Measurements from ENCODE around the gene CAMK4. TPM values are rescaled to one million over a fixed set of nuclear protein-coding genes. Genes with fewer than 3 reads are reported as not detected.
A peak's percentile ranks its signal among the peaks of the same experiment; 100 is the strongest.
"Not testable (repeated sequence)": the region's sequence is repeated elsewhere in the genome, so short reads cannot be mapped to it uniquely, and the experiment has no call there.

The CAMK4 gene
- total RNA-seq, 1 donor from 2014 or later, result under 0.01 TPM

DNA sequence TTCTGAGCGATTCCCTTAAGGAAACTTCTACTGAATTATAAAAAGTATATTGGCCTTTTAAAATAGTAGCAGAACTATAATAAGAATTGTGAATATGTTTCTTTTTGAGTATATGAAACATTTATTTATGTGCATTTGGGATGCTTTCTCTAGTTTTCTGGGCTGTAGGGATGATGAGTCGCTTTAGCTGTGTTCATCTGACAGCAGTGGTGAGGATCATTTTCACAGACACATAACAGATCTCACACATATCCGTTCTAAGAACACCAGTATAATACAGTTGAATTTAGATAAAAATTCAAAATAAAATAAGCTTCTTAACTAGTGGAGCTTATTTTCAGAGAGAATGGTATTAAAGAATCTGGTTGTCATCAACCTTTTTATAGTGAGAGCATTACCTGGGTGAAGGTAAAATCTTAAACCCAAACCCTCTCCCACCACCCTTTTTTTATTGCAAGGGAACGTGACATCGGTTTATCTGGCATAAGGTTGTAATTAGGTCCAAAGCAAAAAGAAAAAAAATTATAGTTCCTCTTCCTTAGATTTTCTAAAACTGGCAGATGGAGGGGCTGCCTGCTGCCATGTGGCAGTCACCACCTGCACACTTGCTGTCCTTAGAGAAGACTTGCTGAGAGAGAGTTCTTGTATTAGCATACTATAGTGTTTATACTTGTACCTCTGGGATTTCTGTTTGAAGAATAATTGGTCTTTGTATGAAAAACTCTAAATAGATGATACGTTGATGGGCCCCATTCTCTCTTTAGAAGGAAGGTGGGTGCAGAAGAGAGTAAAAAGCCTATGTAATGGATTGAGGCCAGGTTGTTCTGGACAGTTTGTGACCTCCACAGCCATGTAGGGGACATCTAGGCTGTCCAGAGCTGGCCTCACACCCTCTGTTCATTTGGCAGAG lies 86.8 kb downstream of the CAMK4 start:
- DNase-seq (ENCODE audit: low read depth in 2 of 2), result no peak

DNA sequence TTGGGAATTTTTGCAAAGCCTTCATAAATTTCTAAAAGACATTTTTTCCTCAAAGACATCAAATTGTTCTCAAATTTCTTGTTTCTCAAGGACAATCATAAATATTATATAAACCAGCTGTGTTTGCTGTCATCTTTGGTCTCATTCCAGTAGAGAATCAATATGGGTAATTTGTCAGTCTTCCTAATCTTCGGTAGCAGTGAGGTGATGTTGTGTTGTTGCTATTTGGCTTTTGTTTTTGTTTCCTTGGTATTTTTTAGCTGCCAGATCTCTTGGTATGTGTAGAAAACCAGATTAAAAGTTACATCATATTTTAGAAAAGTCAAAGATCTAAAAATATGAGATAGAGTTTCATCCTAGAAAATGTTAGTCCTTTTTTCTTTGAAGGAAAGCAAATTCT lies 87.5 kb downstream of the CAMK4 start:
- no peak for DNase-seq (ENCODE audit: low read depth in 2 of 2)

DNA sequence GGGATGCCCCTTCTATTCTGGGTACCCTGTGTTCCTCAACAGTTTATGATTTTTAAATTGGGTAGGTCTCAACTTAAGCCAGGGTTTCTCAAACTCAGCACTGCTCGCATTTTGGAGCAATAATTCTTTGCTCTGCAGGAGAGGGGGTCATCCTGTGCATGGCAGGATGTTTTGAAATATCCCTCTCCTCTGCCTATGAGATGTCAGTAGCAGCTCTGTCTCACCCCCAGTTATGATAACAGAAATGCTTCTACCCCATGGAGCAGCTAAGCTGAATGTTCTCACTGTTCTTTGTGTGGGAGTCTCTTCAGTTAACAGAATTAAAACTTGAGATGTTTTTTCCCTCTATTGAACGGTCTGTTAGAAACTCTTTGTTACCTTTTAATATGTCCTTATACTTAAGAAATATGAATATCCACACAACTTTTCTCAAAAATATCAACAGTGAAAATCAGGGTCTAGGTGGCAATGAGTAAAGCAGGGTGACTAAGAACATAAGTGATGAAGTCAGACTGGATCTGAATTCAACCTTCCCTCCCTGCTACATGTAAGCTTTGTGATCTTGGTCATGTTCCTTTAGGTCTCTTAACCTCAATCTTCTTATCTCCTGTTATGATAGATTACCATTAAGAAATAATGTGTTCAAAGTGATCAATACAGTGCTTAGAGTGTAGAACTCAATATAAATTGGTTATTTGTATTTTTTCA lies 89.0 kb downstream of the CAMK4 start:
- no peak for DNase-seq (ENCODE audit: low read depth in 2 of 2)

DNA sequence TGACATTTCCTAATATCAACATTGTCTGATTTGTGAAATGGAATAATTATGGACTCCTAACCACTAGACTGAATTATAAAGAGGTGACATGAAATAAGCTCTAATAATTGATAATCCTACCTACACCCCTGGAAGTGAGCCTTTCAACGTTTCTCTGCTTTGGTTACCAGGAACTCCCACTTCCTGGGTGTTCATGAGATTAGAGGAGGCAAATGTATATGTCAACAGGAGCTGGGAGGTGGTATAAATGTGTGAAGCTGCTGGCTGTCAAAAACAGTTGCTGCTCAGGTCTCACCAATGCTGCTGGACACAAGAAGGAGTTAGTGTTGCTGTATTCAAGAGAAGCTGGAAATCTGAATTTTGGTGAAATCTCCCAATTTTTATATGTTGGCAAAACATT lies 96.8 kb downstream of the CAMK4 start:
- DNase-seq (ENCODE audit: low read depth in 2 of 2), result no peak

DNA sequence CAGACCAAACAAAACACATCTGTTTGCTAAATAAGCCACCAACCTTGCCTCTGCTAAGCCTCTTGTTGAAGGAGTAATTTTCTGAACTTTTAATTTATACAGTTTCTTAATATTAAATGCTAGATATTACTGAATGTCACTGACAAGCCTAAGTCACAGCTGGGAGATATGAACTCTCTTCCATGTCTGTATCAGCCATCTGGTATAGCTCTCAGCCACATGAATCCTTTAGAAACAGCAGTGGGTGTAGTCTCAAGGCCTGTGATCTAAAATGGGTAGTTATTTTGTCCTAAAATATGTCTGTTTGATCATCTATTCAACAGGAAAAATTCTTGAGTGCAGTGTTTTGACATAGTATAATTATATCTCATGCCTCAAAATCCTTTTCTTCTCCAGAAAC lies 97.2 kb downstream of the CAMK4 start:
- no peak for DNase-seq (ENCODE audit: low read depth in 2 of 2)

DNA sequence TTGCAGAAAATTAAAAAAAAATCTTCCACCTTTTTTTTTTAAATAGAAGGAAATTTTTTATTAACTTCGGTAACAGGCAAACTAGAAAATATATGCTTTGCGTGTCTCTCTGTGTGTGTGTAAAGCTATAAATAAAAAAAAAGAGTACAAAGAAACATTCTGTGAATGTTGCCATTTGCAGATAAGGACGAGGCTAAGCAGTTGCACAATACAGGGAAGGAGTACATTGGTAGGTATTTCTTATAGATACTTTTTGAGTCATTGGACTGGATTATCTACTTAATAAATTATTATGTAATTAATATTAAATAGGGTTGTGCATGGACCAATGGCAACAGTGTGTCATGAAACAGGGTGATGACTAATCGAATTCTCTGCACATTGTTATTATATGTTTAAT lies 102.4 kb downstream of the CAMK4 start:
- no peak for DNase-seq (ENCODE audit: low read depth in 2 of 2)

DNA sequence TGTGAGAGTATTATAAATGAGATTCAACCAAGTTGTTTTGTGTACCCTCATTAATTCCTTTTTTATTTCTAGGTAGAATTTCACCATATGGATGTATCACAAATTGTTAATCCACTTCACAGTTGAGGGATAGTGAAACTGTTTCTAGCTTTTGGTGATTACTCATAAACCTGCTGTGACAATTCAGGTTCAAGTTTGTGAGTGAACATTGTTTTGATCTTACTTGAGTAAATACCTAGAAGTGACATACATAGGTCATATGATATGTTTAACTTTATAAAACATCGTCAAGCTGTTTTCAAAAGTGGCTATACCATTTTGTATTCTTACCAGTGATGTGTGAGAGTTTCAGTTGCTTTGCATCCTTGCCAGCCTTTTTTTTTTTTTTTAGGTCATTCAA lies 112.9 kb downstream of the CAMK4 start:
- DNase-seq (ENCODE audit: low read depth in 2 of 2), result no peak

DNA sequence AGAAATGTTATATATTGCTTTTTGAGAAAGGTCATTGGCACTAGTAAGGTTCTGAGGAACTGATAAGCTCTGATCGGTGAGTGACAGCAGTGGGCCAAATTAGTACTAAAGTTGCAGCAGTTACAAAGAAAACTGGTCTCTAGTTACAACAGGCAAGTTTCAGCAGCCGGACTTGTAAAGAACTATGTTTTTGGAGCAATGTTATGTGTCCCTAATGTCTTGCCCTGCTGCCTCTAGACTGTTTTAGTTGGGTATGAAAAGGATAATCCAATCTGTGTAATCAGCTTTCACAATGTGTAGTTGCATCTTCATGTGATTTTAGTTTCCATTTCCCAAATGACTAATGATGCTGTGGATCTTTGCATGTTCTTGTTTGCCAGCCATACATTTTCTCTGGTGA lies 113.5 kb downstream of the CAMK4 start:
- no peak for DNase-seq (ENCODE audit: low read depth in 2 of 2)

DNA sequence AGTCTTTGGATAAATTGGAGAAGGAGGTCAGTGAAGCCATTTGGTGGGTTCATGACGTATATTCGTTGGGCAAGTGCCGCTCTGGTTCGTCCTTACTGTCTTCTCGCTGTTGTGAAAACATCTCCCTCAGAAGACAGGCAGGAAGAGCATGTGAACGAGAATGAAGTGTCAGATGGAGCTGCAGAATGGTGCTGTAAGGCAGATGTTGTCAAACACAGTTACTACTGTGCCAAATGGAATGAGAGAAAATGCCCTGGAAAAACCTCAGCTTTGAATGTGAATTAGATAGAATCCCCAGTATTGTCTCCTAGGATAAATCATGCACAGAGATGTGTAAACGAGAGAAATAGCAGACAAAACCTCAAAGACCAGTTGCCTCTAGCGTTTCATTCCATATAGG lies 121.5 kb downstream of the CAMK4 start:
- no peak for DNase-seq (ENCODE audit: low read depth in 2 of 2)

DNA sequence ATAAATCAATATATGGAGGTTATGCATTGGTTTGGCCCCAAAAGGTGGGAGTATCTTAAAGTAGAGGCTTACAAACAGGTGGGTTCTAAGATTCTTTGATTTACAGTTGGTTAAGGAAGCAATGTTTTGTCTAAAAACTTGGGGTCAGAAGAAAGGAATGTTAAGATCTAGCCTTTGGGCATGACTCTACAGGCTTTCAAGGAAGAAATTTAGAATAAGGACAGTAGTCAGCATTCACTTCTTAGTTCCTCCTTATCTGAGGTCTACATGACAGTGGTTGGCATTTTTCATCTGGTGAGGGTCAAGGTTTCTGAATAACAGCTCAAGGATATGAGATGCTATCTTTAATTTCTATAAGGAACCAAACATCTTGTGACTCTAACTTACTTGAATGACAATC lies 122.8 kb downstream of the CAMK4 start:
- DNase-seq (ENCODE audit: low read depth in 2 of 2), result no peak

DNA sequence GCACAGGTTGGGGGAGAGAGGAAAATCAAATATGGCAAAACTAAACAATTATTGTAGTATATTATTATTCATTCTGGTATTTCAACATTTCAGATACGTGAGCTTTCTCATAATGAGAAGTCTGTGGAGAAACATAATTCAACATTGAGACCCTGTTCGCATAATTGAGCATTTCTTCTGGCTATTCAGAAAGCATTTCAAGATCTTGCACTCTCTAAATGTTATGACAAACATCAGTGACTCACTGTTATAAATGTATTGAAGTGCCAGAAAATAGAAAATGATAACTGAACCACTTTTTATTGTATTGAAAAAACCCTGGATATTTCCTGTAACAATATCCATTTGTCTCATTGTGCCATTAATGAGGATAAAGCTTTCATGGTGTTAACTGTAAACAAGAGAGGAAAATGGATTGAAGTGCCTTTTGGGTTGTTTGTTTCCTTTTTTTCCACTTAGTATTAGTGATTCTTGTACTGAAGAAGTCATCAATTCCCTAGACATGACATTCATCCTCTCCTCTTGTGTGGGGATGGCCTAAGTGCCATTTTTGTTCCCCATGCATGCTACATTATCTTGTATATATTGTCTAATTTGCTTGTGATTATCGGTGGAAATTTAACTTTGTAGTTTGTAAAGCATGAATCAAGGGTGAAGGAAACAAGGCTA lies 124.6 kb downstream of the CAMK4 start:
- DNase-seq (ENCODE audit: low read depth in 2 of 2), result no peak

DNA sequence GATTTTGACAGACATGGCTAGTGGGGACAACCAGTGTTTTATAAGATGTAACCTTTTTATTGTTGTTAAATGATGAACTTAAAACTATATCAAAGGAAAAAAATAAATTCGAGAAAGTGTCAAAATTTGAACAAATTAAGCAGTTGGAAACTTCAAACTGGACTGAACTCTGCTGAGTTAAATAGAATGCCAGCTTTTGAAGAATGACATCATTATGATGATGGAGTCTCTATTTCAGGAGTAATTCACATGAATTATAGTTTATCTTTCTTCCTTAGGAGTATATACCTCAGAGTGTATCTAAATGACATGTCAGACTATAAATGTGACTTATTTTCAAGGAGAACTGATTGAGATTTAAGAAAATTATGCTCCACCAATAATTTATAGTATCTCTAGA lies 125.2 kb downstream of the CAMK4 start:
- no peak for DNase-seq (ENCODE audit: low read depth in 2 of 2)

DNA sequence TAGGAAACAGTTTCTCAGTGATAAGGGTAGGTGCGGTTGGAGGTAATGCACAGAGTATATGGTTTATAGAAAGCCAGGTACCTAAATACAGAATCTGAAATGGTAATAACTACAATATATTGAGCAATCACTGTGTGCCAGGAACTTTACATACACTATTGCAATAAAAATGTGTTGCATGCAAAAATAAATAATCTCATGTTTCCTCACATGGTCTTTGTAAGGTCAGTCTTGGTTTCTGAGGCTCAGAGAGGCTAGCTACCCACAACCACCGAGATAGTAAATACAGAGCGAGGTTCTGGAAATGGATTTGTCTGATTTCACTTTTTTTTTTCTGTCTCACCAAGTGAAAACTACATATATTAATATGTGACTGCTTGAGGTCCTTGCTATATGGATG lies 128.9 kb downstream of the CAMK4 start:
- DNase-seq (ENCODE audit: low read depth in 2 of 2), result no peak

DNA sequence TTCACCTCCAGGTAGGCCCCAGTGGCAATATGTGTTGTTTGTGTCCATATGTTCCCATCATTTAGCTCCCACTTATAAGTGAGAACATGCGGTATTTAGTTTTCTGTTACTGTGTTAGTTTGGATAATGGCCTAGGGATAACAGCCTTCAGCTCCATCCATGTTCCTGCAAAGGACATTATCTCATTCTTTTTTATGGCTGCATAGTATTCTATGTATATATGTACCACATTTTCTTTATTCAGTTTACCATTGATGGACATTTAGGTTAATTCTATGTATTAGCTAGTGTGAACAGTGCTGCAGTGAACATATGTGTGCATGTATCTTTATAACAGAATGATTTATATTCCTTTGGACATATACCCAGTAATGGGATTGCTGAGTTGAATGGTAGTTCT lies 134.5 kb downstream of the CAMK4 start:
- DNase-seq (ENCODE audit: low read depth in 2 of 2), result not testable (repeated sequence)

DNA sequence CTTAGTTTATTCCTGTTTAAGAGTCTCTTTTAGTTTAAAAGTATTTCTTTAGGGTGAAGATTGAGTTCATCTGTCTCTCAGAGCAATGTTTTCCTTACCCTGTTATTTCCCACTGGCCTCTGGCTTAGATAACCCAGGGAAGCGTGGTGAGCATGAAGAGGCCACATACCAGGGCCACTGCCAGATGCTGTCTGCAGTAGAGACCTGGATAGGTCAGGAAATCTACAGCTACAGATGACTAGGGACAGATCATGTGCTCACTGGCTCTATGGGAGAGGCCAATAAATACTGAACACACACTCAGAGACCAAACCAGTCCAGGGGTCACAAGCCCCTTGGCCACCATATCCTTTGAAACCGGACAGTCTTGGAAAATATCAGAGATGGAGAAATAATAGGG lies 136.0 kb downstream of the CAMK4 start:
- DNase-seq (ENCODE audit: low read depth in 2 of 2), result no peak

DNA sequence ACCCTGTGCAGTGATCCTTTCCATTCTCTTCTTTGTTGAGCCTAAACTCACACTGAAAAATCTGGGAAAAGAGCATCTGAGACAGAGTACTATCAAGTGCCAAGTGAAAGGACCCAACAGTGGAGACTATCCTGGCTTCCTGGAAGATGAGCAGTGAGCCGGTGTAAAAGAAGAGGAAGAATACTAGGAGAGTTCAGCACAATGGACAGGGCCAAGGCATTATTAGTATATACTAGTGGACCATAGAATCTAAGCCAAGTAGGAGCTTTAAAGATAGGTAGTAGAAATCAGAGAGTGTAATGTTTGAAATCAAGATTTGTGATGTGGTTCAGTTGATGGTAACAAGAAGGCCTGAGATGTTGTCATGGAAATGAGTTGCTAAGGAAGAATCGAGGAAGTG lies 140.8 kb downstream of the CAMK4 start:
- peak in 1 of 2 donors; percentile 3 for DNase-seq (ENCODE audit: low read depth in 2 of 2)

DNA sequence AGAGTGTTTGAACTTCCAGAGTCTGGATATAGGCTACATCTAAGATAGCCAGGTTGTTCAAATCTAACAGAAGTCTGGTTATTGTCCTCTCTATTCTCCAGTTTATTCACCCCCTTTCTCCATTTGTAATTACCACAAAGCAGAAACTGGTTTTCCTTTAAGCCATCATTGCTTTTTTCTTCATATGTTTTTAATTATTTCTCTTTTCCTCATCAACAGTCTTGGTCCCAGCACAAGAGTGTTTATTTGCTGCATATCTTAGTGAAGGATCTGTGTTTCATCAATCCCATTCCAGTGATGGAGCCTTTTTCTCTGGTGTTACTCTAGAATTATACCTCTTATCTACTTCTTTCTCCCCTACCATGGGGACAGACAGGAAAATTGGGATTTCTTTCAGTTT lies 142.2 kb downstream of the CAMK4 start:
- no peak for DNase-seq (ENCODE audit: low read depth in 2 of 2)

DNA sequence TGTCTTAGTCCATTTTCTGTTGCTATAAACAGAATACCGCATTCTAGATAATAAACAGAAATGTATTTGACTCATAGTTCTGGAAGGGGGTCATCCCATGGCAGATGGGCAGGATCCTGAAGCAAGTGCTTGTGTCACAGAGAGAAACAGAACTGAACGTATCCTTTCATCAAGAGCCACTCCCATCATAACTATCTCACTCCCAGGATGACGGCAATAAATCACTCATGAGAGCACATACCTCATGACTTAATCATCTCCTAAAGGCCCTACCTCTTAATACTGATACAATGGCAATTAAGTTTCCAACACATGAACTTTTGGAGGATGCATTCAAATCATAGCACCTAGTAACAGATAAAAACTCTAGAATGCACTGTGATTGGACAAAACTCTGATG lies 142.9 kb downstream of the CAMK4 start:
- no peak for DNase-seq (ENCODE audit: low read depth in 2 of 2)

DNA sequence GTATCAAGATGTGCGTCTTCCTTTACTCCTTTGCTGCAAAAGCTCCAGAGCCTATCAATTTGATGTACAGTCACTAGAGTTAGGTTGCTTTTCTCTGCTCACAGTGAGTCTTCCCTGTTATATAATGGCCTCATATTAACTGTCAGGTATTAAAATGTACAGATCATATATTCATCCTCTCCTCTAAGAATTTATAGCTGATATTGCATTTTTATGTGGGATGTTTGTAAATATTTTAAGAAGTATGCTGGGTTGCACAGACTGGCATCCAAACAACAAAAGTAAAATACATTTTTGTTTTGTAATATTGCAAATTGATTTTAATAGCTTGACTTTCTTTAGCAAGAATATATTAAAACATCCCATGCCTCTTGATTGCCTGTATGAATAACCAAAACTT lies 148.6 kb downstream of the CAMK4 start:
- DNase-seq (ENCODE audit: low read depth in 2 of 2), result no peak

DNA sequence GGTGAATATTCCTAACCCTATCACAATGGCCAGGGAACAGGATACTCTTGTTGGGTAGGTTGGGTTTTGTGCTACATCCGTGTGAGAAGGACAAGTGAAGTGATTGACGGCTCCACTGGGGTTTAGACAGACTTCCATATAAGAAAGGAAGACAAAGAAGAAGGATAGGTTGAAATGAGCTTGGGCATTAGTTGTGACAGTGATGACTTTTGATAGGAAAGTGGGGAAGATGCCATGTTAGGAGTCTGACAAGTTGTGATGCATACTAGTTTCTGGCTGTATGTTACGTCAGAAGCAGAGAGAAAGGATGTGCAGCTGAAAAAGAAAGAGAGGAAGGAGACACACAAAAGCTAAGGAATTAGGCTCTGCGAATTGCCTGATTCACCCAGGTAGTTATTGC lies 150.2 kb downstream of the CAMK4 start:
- DNase-seq (ENCODE audit: low read depth in 2 of 2), result no peak

DNA sequence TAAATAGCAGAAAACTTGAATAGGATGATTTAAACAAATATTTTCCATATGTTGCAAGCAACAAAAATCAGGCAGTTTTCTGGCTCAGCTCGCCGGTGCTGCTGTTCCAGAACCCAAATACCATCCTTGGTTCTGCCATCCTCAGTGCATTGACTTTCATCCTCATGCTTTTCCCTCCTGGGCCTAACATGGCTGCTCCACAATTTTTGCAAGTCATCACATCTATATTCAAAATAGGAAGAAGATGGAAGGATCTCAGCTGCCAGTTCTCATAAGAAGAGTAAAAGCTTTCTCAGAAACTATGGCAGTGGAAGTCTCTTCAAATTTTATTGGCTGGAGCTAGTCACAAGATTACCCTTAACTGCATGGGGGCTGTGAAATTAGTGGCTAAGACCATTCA lies 151.5 kb downstream of the CAMK4 start:
- no peak for DNase-seq (ENCODE audit: low read depth in 2 of 2)

DNA sequence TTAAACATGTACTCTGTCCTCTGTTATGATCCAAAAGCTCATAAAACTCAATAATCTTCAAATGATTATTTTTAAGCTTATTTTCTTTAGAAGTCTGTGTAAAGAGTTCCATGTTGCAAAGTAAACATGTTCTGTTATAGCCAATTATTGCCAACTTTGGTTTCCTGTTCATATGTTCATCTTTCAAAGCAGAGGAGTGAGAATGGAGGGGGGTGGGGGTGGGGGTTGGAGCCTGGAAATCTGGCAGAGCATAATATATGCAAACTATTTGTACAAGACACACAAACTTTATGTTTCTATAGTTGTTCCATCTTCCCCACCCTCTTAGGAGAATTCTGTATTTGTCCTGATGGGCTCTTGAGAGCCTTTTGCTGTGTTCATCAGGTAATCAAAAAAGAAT lies 153.1 kb downstream of the CAMK4 start:
- DNase-seq (ENCODE audit: low read depth in 2 of 2), result no peak

DNA sequence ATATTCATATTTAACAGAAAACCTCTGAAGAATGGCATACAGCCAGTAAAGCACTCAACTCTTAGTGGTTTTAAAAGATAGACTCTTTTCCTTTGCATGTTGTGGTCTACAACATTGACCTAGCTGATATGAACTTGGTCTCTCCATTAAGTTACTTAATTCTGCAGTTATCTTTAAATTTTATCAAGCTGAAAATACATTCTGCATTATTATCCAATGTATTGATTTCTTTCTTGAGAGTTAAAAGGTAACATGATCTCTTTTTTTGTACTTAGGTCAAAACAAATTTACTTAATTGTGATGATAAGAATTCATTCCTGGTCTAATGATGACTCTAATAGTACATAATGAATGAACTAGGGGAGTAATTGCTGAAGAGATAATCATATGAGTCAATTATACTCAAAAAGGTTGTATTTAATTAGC lies 155.2 kb downstream of the CAMK4 start:
- no peak for DNase-seq (ENCODE audit: low read depth in 2 of 2)

Measured in lung microvascular endothelial cell (primary cell).